ENCODE data around the gene RND3. TPM values are rescaled to one million over a fixed set of nuclear protein-coding genes. Genes with fewer than 3 reads are reported as not detected.

RND3 gene
- total RNA-seq, 1 experiment from 2014 or later: not detected

DNA sequence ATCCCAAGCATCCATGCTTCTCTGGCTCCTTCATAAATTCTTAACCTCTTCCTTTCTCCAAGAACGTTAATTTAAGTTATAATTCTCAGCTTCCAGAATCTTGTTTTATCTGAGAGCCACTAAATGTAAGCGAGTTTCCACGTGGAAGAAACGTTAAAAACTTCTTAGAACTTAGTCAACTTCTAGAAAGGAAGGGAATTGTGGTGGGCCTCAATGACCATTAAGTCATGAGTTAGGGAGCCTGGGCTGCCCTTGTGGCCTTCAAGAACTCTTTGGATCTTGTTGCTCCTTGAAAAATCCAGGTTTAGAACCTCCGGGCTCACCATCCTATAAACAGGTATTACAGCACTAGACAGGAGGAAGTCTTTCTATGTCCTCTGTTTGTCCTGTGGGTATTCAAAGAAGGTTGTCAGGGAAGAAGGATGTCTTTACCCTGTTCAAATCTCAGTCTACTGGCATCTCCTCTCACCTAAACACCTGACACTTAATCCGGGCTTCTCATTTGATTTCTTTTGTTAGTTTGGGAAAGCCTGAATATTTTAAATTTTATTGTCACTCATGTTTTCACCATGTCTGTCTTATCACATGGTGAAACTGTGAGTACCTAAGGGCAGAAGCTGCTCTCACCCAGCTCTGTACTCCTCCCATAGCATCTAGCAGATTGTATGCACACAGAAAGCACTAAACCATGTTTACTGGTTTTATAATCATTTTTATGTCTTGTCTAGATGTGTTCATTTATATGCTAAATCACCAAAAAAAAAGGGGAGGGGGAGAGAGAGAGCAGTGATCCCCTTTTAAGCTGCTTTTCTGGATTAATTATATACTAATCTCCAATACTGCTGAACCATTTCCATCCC lies 6.3 kb downstream of the RND3 start:
- DNase-seq: no peak
- Histone ChIP-seq H3K4me1 (ENCODE audit: low read length) (no peaks in the 10 kb centered on the region), H3K4me3 (ENCODE audit: low read length) (no peak overlapping the region), H3K9me2 (replicated peaks; ENCODE audit: insufficient read depth, low read length) (no peaks in the 10 kb centered on the region; the same call in 1 of the 2 replicates), H2AFZ (ENCODE audit: low read length) (no peak overlapping the region), H3K27ac (ENCODE audit: low read length) (no peak overlapping the region), H3K9ac (ENCODE audit: low read length) (no peak overlapping the region), H3K36me3 (ENCODE audit: insufficient read depth, low read length) (no peaks in the 10 kb centered on the region), H3K9me3 (ENCODE audit: low read length) (no peaks in the 10 kb centered on the region), H3K27me3 (ENCODE audit: low read length) (no peaks in the 10 kb centered on the region), H3K4me2 (ENCODE audit: low read depth, low read length, poor library complexity, severe bottlenecking) (no peak overlapping the region), H3K79me2 (ENCODE audit: low read length) (no peaks in the 10 kb centered on the region), H4K20me1 (ENCODE audit: insufficient read depth, low read depth, low read length) (no peaks in the 10 kb centered on the region)

DNA sequence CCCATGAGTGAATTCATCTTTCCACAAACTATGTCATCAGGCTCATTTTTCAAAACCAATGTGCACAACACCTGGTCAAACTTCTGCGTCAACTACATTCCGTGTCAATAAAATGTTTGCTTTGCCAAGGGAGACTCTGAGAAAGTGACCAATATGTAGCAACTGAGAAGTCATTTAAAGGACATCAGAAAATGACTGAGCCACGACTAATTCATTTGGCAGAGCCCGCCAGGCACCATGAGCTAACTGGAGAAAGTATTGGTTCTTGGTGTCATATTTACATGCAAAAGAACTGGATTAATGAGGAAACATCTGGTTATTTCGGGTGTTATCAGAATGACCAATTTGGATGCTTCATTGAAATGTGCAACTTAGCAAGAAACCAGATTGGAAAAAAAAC lies 7.2 kb downstream of the RND3 start:
- Histone ChIP-seq H3K4me2 (ENCODE audit: low read depth, low read length, poor library complexity, severe bottlenecking) (no peak overlapping the region), H3K4me1 (ENCODE audit: low read length) (no peaks in the 10 kb centered on the region), H2AFZ (ENCODE audit: low read length) (no peak overlapping the region), H3K4me3 (ENCODE audit: low read length) (no peak overlapping the region), H3K27ac (ENCODE audit: low read length) (no peak overlapping the region), H3K9me2 (replicated peaks; ENCODE audit: insufficient read depth, low read length) (no peaks in the 10 kb centered on the region; the same call in 1 of the 2 replicates), H4K20me1 (ENCODE audit: insufficient read depth, low read depth, low read length) (no peaks in the 10 kb centered on the region), H3K9me3 (ENCODE audit: low read length) (no peaks in the 10 kb centered on the region), H3K9ac (ENCODE audit: low read length) (no peak overlapping the region), H3K36me3 (ENCODE audit: insufficient read depth, low read length) (no peaks in the 10 kb centered on the region), H3K79me2 (ENCODE audit: low read length) (no peaks in the 10 kb centered on the region), H3K27me3 (ENCODE audit: low read length) (no peaks in the 10 kb centered on the region)
- DNase-seq: no peak

DNA sequence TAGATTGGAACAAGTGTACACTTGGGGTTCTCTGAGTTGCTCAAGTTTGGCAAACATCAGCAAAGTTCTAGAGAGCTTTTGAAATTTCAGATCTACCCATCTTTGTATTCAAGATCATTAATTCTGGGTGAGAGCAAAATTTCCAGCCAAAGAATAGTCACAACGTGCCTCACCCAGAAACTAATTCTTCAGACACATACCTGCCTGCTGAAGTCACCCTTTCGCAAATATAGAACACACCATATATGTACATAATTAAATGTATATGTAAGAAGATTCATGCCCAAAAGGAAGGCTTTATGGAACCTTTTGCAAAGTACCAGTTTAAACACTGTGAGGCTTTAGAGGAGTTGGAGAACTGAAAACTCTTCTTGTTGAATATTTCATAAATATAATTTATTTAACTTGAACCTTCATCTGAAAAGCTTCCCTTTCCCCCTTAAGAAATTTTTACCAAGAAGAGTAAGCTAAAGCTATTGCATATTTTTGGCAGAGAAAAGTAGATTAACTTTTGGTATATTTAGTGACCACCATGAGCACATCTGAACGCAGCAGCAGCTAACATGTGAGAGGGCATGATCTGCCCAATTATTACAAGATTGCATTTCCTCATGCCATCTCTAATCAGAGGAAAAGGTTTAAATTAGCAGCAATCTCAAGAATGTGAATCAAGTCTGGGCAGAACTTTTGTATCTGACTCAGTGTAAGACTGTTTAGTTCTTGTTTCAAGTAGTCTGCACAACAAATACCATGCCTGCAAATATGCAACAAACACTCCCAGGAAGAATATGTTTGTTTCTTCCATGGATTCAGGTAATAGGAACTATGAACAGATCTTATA lies 8.2 kb downstream of the RND3 start:
- DNase-seq: no peak
- no peaks in the 10 kb centered on the region for H3K36me3 ChIP-seq (ENCODE audit: insufficient read depth, low read length)
- no peak overlapping the region for H3K9ac ChIP-seq (ENCODE audit: low read length)
- no peaks in the 10 kb centered on the region for H3K27me3 ChIP-seq (ENCODE audit: low read length)
- H3K27ac ChIP-seq (ENCODE audit: low read length): no peak overlapping the region
- H2AFZ ChIP-seq (ENCODE audit: low read length): no peak overlapping the region
- no peaks in the 10 kb centered on the region for H3K9me3 ChIP-seq (ENCODE audit: low read length)
- no peaks in the 10 kb centered on the region; the same call in 1 of the 2 replicates for H3K9me2 ChIP-seq (replicated peaks; ENCODE audit: insufficient read depth, low read length)
- H3K4me1 ChIP-seq (ENCODE audit: low read length): no peaks in the 10 kb centered on the region
- H3K4me2 ChIP-seq (ENCODE audit: low read depth, low read length, poor library complexity, severe bottlenecking): no peak overlapping the region
- no peaks in the 10 kb centered on the region for H3K79me2 ChIP-seq (ENCODE audit: low read length)
- H4K20me1 ChIP-seq (ENCODE audit: insufficient read depth, low read depth, low read length): no peaks in the 10 kb centered on the region
- no peak overlapping the region for H3K4me3 ChIP-seq (ENCODE audit: low read length)

DNA sequence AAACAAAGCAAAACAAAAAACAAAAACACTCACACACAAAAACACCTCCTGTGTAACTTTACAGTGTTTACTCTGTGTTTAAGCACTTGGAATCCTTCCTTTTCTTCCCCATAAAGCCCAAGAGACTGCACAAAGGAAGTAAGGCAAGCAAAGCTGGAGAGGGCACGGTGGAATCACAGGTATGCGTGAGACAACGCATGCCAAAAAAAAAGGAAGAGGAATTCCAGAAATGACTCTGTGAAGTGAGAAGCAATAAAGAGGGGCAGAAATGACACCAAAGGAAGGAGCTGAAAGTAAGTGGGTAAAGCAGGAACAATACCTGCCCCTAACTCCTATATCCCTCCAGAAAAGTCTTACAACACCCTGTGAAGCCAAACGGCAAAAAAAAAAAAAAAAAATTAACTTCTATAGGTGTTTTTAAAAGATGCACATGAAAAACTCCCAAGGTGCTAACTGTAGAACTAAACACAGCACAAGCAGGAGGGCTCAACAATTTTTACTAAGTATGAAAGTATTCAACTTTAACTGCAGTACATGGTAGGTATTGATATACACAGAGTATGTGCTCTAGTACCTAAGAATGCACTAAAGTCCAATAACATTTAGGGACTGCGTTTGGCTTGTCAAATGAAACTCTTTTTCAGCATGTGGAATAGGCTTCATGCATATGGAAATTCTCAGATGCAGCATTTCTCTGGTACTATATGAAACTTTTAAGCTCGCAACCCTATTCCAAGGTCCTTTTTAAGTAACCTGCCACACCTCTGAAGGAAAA lies 9.1 kb downstream of the RND3 start:
- H3K27ac ChIP-seq (ENCODE audit: low read length): no peak overlapping the region
- no peak overlapping the region for H2AFZ ChIP-seq (ENCODE audit: low read length)
- no peak for DNase-seq
- H3K27me3 ChIP-seq (ENCODE audit: low read length): no peaks in the 10 kb centered on the region
- no peak overlapping the region for H3K4me2 ChIP-seq (ENCODE audit: low read depth, low read length, poor library complexity, severe bottlenecking)
- H4K20me1 ChIP-seq (ENCODE audit: insufficient read depth, low read depth, low read length): no peaks in the 10 kb centered on the region
- H3K36me3 ChIP-seq (ENCODE audit: insufficient read depth, low read length): no peaks in the 10 kb centered on the region
- no peaks in the 10 kb centered on the region for H3K4me1 ChIP-seq (ENCODE audit: low read length)
- H3K79me2 ChIP-seq (ENCODE audit: low read length): no peaks in the 10 kb centered on the region
- no peak overlapping the region for H3K9ac ChIP-seq (ENCODE audit: low read length)
- no peak overlapping the region for H3K4me3 ChIP-seq (ENCODE audit: low read length)
- no peaks in the 10 kb centered on the region; the same call in 1 of the 2 replicates for H3K9me2 ChIP-seq (replicated peaks; ENCODE audit: insufficient read depth, low read length)
- H3K9me3 ChIP-seq (ENCODE audit: low read length): no peaks in the 10 kb centered on the region

DNA sequence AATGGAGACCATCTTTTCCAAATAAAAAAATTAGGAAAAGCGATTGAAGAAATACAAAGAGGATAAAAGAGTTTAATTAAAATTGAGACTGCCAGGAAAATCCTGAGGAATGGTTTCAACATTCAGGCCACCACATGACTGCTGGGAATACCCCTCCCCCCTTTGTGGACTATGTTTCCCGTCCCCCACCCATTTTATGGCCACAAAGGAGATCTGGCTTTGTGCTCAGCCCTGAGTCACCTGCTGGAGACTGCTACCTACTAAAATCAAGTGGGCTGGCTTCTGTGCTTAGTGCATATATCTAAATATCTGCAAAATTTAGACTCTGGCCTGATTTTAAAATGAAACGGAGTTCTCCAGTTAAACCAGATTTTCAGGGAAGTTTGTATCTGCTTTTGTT lies 10.1 kb downstream of the RND3 start:
- no peaks in the 10 kb centered on the region for H3K4me1 ChIP-seq (ENCODE audit: low read length)
- DNase-seq: no peak
- no peak overlapping the region for H3K9ac ChIP-seq (ENCODE audit: low read length)
- H3K27me3 ChIP-seq (ENCODE audit: low read length): no peaks in the 10 kb centered on the region
- H3K36me3 ChIP-seq (ENCODE audit: insufficient read depth, low read length): no peaks in the 10 kb centered on the region
- H3K79me2 ChIP-seq (ENCODE audit: low read length): no peaks in the 10 kb centered on the region
- no peaks in the 10 kb centered on the region for H4K20me1 ChIP-seq (ENCODE audit: insufficient read depth, low read depth, low read length)
- no peaks in the 10 kb centered on the region for H3K9me3 ChIP-seq (ENCODE audit: low read length)
- H3K9me2 ChIP-seq (replicated peaks; ENCODE audit: insufficient read depth, low read length): no peaks in the 10 kb centered on the region; the same call in 1 of the 2 replicates
- no peak overlapping the region for H2AFZ ChIP-seq (ENCODE audit: low read length)
- no peak overlapping the region for H3K4me2 ChIP-seq (ENCODE audit: low read depth, low read length, poor library complexity, severe bottlenecking)
- H3K27ac ChIP-seq (ENCODE audit: low read length): no peak overlapping the region
- no peak overlapping the region for H3K4me3 ChIP-seq (ENCODE audit: low read length)

DNA sequence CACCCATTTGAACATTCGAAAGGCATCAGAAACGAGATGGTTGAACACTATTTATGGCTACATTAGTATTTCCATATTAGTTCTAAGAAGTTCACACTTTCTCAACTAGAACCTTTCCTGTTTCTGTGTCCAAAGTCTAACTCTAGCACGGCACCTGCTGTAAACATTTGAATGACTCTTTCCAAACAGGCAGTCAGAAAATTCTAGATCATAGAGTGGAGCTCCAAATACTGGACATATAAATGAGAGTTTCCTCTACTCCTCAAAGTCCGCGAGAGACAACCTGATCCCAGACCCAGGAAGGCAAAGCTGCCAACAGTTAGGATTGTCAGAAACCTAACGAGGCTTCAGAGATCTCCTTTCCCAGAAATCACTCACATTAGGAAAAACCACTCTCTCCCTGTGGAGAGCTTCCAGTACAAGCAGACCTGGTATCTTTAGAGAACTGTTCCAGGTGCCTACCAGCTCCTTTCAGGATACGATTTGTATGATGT lies 10.6 kb downstream of the RND3 start:
- Histone ChIP-seq H3K36me3 (ENCODE audit: insufficient read depth, low read length) (no peaks in the 10 kb centered on the region), H3K4me3 (ENCODE audit: low read length) (no peak overlapping the region), H3K9me2 (replicated peaks; ENCODE audit: insufficient read depth, low read length) (no peaks in the 10 kb centered on the region; the same call in 1 of the 2 replicates), H3K27me3 (ENCODE audit: low read length) (no peaks in the 10 kb centered on the region), H4K20me1 (ENCODE audit: insufficient read depth, low read depth, low read length) (no peaks in the 10 kb centered on the region), H3K27ac (ENCODE audit: low read length) (no peak overlapping the region), H3K79me2 (ENCODE audit: low read length) (no peaks in the 10 kb centered on the region), H3K4me2 (ENCODE audit: low read depth, low read length, poor library complexity, severe bottlenecking) (no peak overlapping the region), H3K9me3 (ENCODE audit: low read length) (no peaks in the 10 kb centered on the region), H3K4me1 (ENCODE audit: low read length) (no peaks in the 10 kb centered on the region), H3K9ac (ENCODE audit: low read length) (no peak overlapping the region), H2AFZ (ENCODE audit: low read length) (no peak overlapping the region)
- no peak for DNase-seq

DNA sequence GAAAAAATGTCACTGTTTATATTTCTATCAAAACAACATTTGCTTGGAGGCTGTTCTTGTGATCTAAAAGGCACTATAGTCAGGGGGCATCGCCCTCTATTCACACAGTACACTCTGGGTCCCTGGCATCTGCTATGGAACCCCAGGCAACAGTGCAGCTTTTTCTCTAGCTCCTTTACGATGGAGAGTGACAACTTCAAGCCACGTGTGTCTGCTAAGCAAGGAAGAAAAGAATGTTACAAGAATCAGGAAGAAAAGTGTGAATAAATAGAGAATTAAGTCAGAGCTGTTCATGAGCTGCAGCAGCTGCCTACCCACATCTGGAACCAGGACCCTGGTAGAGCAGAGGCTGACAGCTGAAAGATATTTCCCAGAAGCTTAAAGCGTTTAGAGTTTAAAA lies 11.2 kb downstream of the RND3 start:
- no peak for DNase-seq
- no peaks in the 10 kb centered on the region for H4K20me1 ChIP-seq (ENCODE audit: insufficient read depth, low read depth, low read length)
- no peaks in the 10 kb centered on the region for H3K4me1 ChIP-seq (ENCODE audit: low read length)
- no peak overlapping the region for H3K9ac ChIP-seq (ENCODE audit: low read length)
- no peak overlapping the region for H3K27ac ChIP-seq (ENCODE audit: low read length)
- H3K4me2 ChIP-seq (ENCODE audit: low read depth, low read length, poor library complexity, severe bottlenecking): no peak overlapping the region
- H3K9me2 ChIP-seq (replicated peaks; ENCODE audit: insufficient read depth, low read length): no peaks in the 10 kb centered on the region; the same call in 1 of the 2 replicates
- H3K36me3 ChIP-seq (ENCODE audit: insufficient read depth, low read length): no peaks in the 10 kb centered on the region
- no peak overlapping the region for H2AFZ ChIP-seq (ENCODE audit: low read length)
- no peaks in the 10 kb centered on the region for H3K27me3 ChIP-seq (ENCODE audit: low read length)
- no peaks in the 10 kb centered on the region for H3K79me2 ChIP-seq (ENCODE audit: low read length)
- no peaks in the 10 kb centered on the region for H3K9me3 ChIP-seq (ENCODE audit: low read length)
- H3K4me3 ChIP-seq (ENCODE audit: low read length): no peak overlapping the region
